Epithelial cell of proximal tubule (primary cell): ENCODE data around the gene TMEM18. TPM values are rescaled to one million over a fixed set of nuclear protein-coding genes. Genes with fewer than 3 reads are reported as not detected.
"Not testable (repeated sequence)": the region's sequence is repeated elsewhere in the genome, so short reads cannot be mapped to it uniquely, and the experiment has no call there.

Source experiments
- DNase-seq: peaks from one replicate; pipeline ENCODE4 v3.0.0-alpha.2; 2011; ENCODE audit warnings: low read depth
- H3K4me3 ChIP-seq: 2 replicates; pipeline ENCODE4 v1.5.1; 2011; ENCODE audit warnings: low read depth, mild to moderate bottlenecking, low read length
- CTCF ChIP-seq: conservative IDR thresholded peaks from 2 replicates; pipeline ENCODE4 v1.5.1; 2012; ENCODE audit warnings: low read depth, mild to moderate bottlenecking, low read length
- total RNA-seq: library from RNA; depleted of rRNA; stranded (reverse); fragments of >200 nt; gene quantifications from 2 replicates; pipeline ENCODE4 v1.2.3, GENCODE V29; 2015

TMEM18 gene
- total RNA-seq, 1 donor from 2014 or later = 39.4 TPM

GRCh38 chr2:688504-689076 lies 11.4 kb upstream of the TMEM18 start:
- no peak for TF ChIP-seq CTCF
- no peak for DNase-seq
- no peak overlapping the region for H3K4me3 ChIP-seq

GRCh38 chr2:685421-685820 lies 8.2 kb upstream of the TMEM18 start:
- TF ChIP-seq CTCF = no peak
- no peak overlapping the region for H3K4me3 ChIP-seq
- no peak for DNase-seq

- H3K4me3 ChIP-seq, DNase-seq: not testable (repeated sequence)
Observed at GRCh38 chr2:684913-685312, 7.7 kb upstream of the TMEM18 start.

GRCh38 chr2:682226-682625 lies 5.0 kb upstream of the TMEM18 start:
- H3K4me3 ChIP-seq = no peak overlapping the region
- TF ChIP-seq CTCF = no peak
- no peak for DNase-seq

GRCh38 chr2:681312-681711 lies 4.1 kb upstream of the TMEM18 start:
- DNase-seq = no peak
- H3K4me3 ChIP-seq = no peak overlapping the region
- no peak for TF ChIP-seq CTCF

GRCh38 chr2:680496-680895 lies 3.3 kb upstream of the TMEM18 start:
- H3K4me3 ChIP-seq = no peak overlapping the region
- no peak for DNase-seq
- no peak for TF ChIP-seq CTCF

GRCh38 chr2:678964-679363 lies 1.8 kb upstream of the TMEM18 start:
- H3K4me3 ChIP-seq = no peak overlapping the region
- no peak for TF ChIP-seq CTCF
- no peak for DNase-seq
